Type B pancreatic cell (in vitro differentiated cells): ENCODE results near the gene RIOK2. TPM values are rescaled to one million over a fixed set of nuclear protein-coding genes. Genes with fewer than 3 reads are reported as not detected.

Experiments
- DNase-seq: peaks from one replicate; pipeline ENCODE4 v3.0.0; 2021; ENCODE audit warnings: mixed read lengths; ENCODE audit not compliant: unreplicated experiment; ENCODE audit errors: extremely low spot score
- H3K27ac Mint-ChIP-seq: 2 replicates; pipeline ENCODE4 v1.8.0; 2021; ENCODE audit warnings: mild to moderate bottlenecking, mixed read lengths
- H3K27me3 Mint-ChIP-seq: 2 replicates; pipeline ENCODE4 v1.8.0; 2021; ENCODE audit warnings: mixed read lengths
- H3K36me3 Mint-ChIP-seq: 2 replicates; pipeline ENCODE4 v1.8.0; 2021; ENCODE audit warnings: mixed read lengths
- H3K4me1 Mint-ChIP-seq: one replicate; pipeline ENCODE4 v1.8.0; 2021; ENCODE audit warnings: mixed read lengths; ENCODE audit not compliant: unreplicated experiment
- H3K4me3 Mint-ChIP-seq: 2 replicates; pipeline ENCODE4 v1.8.0; 2021; ENCODE audit warnings: mild to moderate bottlenecking, mixed read lengths
- H3K9me3 Mint-ChIP-seq: 2 replicates; pipeline ENCODE4 v1.8.0; 2021; ENCODE audit warnings: mixed read lengths
- total RNA-seq: library from RNA; stranded (reverse); gene quantifications from 2 replicates; pipeline ENCODE4 v1.2.1, GENCODE V29; 2021; ENCODE audit warnings: low replicate concordance
- TF ChIP-seq, protein P1 (sequence below): fragments of 200-600 bp; sonication (generic); conservative IDR thresholded peaks from 2 replicates; pipeline ENCODE4 v1.5.0; 2021; ENCODE audit warnings: antibody characterized with exemption, mild to moderate bottlenecking

The RIOK2 gene
- total RNA-seq, 1 donor from 2014 or later: 35.1 TPM

DNA sequence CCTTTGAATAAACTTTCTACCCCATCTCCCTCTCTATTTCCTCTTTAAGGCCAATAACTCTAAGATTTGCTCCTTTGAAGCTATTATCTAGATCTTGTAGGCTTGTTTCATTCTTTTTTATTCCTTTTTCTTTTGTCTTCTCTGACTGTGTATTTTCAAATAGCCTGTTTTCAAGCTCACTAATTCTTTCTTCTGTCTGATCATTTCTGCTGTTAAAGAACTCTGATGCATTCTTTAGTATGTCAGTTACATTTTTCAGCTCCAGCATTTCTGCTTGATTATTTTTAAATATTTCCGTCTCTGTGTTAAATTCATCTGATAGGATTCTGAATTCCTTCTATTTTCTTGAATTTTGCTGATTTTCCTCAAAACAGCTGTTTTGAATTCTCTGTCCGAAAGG, 25.4 kb downstream of the RIOK2 start:
- H3K27me3 Mint-ChIP-seq: no peaks in the 10 kb centered on the region
- no peak for DNase-seq
- peaks cover 8% of the 10 kb centered on the region for H3K9me3 Mint-ChIP-seq
- H3K36me3 Mint-ChIP-seq: peaks cover 18% of the 10 kb centered on the region
- H3K4me1 Mint-ChIP-seq: peaks cover 5% of the 10 kb centered on the region
- TF ChIP-seq, protein P1, sequence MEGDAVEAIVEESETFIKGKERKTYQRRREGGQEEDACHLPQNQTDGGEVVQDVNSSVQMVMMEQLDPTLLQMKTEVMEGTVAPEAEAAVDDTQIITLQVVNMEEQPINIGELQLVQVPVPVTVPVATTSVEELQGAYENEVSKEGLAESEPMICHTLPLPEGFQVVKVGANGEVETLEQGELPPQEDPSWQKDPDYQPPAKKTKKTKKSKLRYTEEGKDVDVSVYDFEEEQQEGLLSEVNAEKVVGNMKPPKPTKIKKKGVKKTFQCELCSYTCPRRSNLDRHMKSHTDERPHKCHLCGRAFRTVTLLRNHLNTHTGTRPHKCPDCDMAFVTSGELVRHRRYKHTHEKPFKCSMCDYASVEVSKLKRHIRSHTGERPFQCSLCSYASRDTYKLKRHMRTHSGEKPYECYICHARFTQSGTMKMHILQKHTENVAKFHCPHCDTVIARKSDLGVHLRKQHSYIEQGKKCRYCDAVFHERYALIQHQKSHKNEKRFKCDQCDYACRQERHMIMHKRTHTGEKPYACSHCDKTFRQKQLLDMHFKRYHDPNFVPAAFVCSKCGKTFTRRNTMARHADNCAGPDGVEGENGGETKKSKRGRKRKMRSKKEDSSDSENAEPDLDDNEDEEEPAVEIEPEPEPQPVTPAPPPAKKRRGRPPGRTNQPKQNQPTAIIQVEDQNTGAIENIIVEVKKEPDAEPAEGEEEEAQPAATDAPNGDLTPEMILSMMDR: no peak
- H3K4me3 Mint-ChIP-seq: no peak overlapping the region
- no peak overlapping the region for H3K27ac Mint-ChIP-seq

DNA sequence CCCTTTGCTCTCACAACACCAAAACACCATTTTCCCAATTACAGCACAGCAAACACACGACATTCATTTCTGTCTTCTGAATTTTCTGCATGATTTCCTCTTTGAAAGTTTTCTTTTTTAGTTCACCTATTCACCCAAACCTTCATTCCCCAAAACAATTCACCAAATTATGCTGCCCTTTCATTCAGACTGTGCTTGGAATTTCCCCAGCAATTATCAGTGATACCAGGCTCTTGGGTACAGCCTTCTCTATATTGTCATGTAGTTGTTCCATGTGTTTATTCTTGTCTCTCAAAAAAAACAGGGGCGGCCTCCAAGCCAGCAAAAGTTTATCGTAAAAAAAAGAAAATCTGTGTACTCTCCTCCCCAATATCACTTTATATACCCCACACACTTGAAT, 31.7 kb downstream of the RIOK2 start:
- Mint-ChIP-seq H3K9me3 (no peaks in the 10 kb centered on the region), H3K27ac (no peak overlapping the region), H3K27me3 (no peaks in the 10 kb centered on the region), H3K36me3 (no peaks in the 10 kb centered on the region), H3K4me1 (no peaks in the 10 kb centered on the region), H3K4me3 (no peak overlapping the region)
- TF ChIP-seq, protein P1: no peak
- DNase-seq: no peak

DNA sequence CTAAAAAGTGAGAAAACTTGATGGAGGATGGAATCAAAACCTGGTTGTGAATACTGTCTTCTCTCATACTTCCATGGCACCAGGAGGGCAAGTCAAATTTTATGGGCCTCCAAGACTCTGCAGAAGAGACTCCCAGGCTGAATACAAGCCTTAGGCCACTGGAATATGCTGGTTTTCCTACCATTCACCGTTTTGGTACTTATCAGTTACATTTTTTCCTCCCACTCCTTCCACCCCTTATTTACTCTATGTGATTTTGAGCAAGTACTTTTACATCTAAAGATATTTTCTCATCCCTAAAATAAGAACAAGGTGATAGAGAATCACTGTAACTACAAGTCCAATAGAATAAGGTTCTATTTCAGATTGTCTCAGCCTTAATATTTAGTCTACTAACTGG, 32.6 kb downstream of the RIOK2 start:
- DNase-seq: no peak
- H3K9me3 Mint-ChIP-seq: no peaks in the 10 kb centered on the region
- H3K4me1 Mint-ChIP-seq: no peaks in the 10 kb centered on the region
- no peak overlapping the region for H3K27ac Mint-ChIP-seq
- no peaks in the 10 kb centered on the region for H3K36me3 Mint-ChIP-seq
- TF ChIP-seq, protein P1: no peak
- no peak overlapping the region for H3K4me3 Mint-ChIP-seq
- no peaks in the 10 kb centered on the region for H3K27me3 Mint-ChIP-seq

DNA sequence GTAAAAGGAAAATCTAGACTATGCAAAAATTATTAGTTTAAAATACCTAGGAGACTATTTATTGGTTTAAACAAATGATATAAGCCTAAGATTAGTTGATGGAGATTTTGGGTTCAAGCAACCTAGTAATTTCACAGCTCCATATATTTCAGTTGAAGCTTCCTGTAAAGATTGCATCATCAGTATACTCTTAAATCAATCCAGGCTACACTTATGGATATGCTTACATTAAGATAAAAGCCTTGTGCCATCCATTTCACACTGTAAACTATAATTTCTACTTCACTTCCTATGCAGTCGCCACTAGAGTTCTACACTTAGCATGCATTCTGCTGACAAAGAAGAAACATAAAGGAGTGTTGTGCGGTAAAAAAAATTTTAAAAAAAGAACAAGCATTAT, 33.3 kb downstream of the RIOK2 start:
- Mint-ChIP-seq H3K27ac (no peak overlapping the region), H3K4me3 (no peak overlapping the region), H3K9me3 (no peaks in the 10 kb centered on the region), H3K36me3 (no peaks in the 10 kb centered on the region), H3K4me1 (no peaks in the 10 kb centered on the region), H3K27me3 (no peaks in the 10 kb centered on the region)
- TF ChIP-seq, protein P1: no peak
- DNase-seq: no peak

DNA sequence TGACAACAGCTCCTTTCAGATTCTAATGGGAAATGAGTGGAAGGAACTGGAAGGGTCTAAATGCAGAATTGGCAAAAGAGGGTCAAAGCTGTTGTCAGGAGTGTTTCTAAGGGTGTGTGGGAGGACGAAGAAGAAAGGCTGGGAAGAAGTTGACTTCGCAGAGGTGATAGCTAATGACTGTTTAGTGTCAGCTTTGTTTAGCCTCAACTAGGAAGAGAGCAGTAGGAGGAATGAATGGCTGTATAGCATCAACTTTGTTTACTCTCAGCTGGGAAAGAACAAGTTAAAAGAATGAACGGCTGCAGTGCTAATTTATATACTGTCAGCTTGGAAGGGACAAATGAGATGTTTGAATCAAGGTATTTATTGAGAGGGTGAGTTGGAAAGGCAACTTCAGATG, 34.8 kb downstream of the RIOK2 start:
- TF ChIP-seq, protein P1: no peak
- no peak for DNase-seq
- no peaks in the 10 kb centered on the region for H3K9me3 Mint-ChIP-seq
- no peaks in the 10 kb centered on the region for H3K36me3 Mint-ChIP-seq
- no peaks in the 10 kb centered on the region for H3K4me1 Mint-ChIP-seq
- no peak overlapping the region for H3K4me3 Mint-ChIP-seq
- H3K27ac Mint-ChIP-seq: no peak overlapping the region
- H3K27me3 Mint-ChIP-seq: no peaks in the 10 kb centered on the region

DNA sequence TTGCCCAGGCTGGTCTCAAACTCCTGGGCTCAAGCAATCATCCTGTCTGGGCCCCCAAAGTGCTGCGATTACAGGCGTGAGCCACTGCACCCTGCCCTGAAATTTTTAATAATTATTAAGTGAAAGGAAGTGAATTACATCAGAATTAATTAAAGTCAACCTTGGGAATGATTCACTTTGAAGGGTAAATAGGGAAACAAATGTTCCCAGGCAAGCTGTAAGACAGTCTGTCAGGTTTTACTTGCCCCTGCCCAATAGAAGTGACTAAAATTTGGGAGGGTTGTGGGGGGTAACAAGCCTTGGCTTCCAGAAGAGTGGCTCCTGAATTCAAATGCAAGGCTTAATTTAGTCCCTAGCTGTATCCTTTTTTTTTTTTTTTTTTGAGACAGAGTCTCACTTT, 39.3 kb downstream of the RIOK2 start:
- Mint-ChIP-seq H3K36me3 (no peaks in the 10 kb centered on the region), H3K9me3 (no peaks in the 10 kb centered on the region), H3K27me3 (peaks cover 3% of the 10 kb centered on the region), H3K27ac (no peak overlapping the region), H3K4me1 (peaks cover 34% of the 10 kb centered on the region), H3K4me3 (no peak overlapping the region)
- no peak for DNase-seq
- TF ChIP-seq, protein P1: no peak
